ENCODE measurements around the gene RHOH.

RHOH gene

DNA sequence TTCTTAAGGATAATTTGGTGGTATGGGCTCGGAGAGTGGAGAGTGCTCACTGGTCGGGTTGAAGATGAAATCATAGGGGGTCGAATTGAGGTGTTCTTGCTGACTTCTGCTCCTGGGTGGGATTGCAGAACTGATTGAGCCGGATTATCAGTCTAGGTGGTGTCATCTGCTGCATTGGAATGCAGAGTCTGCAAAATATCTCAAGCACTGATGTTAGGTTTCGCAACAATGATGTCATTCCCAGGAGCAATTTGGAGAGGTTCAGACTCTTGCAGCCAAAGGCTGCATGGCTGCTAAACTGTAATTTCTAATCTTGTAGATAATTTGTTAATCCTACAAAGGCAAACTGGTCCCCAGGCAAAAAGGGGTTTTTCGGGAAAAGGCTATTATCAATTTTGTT, 67.7 kb downstream of the RHOH start:
- H3K4me1 ChIP-seq (ENCODE audit: control insufficient read depth, low read length), result peaks cover 26% of the 10 kb centered on the region
- no peaks in the 10 kb centered on the region for H3K79me2 ChIP-seq (ENCODE audit: control insufficient read depth, low read length)
- H4K20me1 ChIP-seq (ENCODE audit: control insufficient read depth, insufficient read depth, low read depth, low read length), result no peaks in the 10 kb centered on the region
- no peaks in the 10 kb centered on the region for H3K9me2 ChIP-seq (replicated peaks; ENCODE audit: control insufficient read depth, low read length)
- no peaks in the 10 kb centered on the region for H3K27me3 ChIP-seq (ENCODE audit: control insufficient read depth, low read length)
- no peak for TF ChIP-seq EZH2phosphoT487 (IDR thresholded peaks at IDR 0.05; ENCODE audit: borderline replicate concordance, low read length)
- no peak overlapping the region for H3K27ac ChIP-seq (ENCODE audit: low read depth, low read length)
- H3K4me2 ChIP-seq (ENCODE audit: low read length), result no peak overlapping the region
- H3K4me3 ChIP-seq (ENCODE audit: low read length), result no peak overlapping the region
- no peaks in the 10 kb centered on the region for H3F3A ChIP-seq (ENCODE audit: control insufficient read depth, insufficient read depth)
- H3K36me3 ChIP-seq (ENCODE audit: control insufficient read depth, low read length), result no peaks in the 10 kb centered on the region
- no peaks in the 10 kb centered on the region for H3K9me3 ChIP-seq (ENCODE audit: control insufficient read depth, insufficient read depth, low read length)

DNA sequence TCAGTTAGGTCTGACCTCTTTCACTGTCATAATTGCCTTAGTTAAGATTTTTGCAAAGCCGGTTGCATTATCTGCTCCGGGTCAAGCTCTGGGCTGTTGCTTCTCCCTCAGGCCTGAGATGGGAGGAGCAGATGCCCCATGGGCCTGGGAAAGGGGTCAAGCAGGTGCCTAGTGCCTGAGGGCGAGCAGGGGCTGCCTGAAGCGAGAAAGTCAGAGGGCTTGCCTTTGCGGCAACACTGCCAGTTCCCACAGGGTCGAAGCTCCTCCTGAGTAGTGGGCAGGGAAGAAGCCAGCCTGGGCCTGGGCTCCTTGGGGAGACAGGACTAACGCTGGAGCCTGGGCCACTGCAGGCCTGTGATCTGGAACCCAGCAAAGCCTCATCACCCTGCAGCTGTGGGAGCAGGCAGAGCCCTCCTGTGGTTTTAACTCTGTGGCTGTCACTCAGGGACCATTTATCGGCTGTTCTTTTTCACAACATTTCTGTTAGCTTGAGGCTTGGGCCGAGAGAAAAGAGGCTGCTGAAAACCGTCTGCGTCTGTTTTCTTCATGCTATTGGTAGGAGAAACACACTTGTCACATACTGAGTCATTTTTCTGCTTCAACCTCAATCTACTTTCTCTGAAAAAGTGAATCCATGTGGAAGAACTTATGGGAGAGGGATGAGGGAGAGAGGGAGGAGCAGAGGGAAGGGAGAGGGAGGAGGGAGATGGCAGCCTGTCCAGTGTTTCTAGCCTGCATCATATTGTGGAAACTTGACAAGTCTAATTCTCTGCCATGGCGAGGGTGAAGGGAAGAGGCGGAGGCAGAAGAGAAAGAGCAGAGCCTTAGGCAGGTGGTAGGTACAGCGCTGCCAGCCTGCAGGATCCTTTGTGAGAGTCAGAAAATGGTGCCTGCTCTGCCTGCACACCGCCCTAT, 68.4 kb downstream of the RHOH start:
- Histone ChIP-seq H3K4me1 (ENCODE audit: control insufficient read depth, low read length) (peaks cover 26% of the 10 kb centered on the region), H3K9me3 (ENCODE audit: control insufficient read depth, insufficient read depth, low read length) (no peaks in the 10 kb centered on the region), H3F3A (ENCODE audit: control insufficient read depth, insufficient read depth) (no peaks in the 10 kb centered on the region), H3K4me3 (ENCODE audit: low read length) (peak overlapping the region; percentile 43), H3K36me3 (ENCODE audit: control insufficient read depth, low read length) (no peaks in the 10 kb centered on the region), H3K4me2 (ENCODE audit: low read length) (peak overlapping the region; percentile 49), H3K27ac (ENCODE audit: low read depth, low read length) (peak overlapping the region; percentile 33), H3K27me3 (ENCODE audit: control insufficient read depth, low read length) (no peaks in the 10 kb centered on the region), H3K9me2 (replicated peaks; ENCODE audit: control insufficient read depth, low read length) (no peaks in the 10 kb centered on the region), H4K20me1 (ENCODE audit: control insufficient read depth, insufficient read depth, low read depth, low read length) (no peaks in the 10 kb centered on the region), H3K79me2 (ENCODE audit: control insufficient read depth, low read length) (no peaks in the 10 kb centered on the region)
- TF ChIP-seq EZH2phosphoT487 (IDR thresholded peaks at IDR 0.05; ENCODE audit: borderline replicate concordance, low read length), result no peak
- TF ChIP-seq, protein P1, sequence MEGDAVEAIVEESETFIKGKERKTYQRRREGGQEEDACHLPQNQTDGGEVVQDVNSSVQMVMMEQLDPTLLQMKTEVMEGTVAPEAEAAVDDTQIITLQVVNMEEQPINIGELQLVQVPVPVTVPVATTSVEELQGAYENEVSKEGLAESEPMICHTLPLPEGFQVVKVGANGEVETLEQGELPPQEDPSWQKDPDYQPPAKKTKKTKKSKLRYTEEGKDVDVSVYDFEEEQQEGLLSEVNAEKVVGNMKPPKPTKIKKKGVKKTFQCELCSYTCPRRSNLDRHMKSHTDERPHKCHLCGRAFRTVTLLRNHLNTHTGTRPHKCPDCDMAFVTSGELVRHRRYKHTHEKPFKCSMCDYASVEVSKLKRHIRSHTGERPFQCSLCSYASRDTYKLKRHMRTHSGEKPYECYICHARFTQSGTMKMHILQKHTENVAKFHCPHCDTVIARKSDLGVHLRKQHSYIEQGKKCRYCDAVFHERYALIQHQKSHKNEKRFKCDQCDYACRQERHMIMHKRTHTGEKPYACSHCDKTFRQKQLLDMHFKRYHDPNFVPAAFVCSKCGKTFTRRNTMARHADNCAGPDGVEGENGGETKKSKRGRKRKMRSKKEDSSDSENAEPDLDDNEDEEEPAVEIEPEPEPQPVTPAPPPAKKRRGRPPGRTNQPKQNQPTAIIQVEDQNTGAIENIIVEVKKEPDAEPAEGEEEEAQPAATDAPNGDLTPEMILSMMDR (IDR thresholded peaks at IDR 0.05; ENCODE audit: low read depth, low read length, poor library complexity, severe bottlenecking), result no peak

DNA sequence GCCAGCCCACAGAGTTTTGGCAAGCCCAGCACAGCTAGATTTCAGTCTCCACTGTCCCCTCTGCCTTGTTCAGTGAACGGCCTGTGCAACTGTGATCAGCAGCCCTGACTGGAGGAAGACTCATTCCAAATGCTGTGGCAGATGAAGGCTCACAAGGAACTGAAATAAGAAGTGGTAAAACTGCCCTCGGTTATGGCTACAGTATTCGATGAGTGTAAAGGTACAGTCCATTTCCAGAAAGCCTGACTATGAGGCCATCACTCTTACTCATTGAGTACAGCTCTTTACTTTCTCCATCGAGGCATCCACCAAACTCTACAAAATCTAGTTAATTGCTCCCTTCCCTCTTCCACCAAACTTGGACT, 69.1 kb downstream of the RHOH start:
- Histone ChIP-seq H3K4me3 (ENCODE audit: low read length) (peak overlapping the region; percentile 43), H3K36me3 (ENCODE audit: control insufficient read depth, low read length) (no peaks in the 10 kb centered on the region)

More for the DNA sequence above, 69.1 kb downstream of the RHOH start:
- Histone ChIP-seq H3K4me2 (ENCODE audit: low read length) (peak overlapping the region; percentile 49), H3K9me2 (replicated peaks; ENCODE audit: control insufficient read depth, low read length) (no peaks in the 10 kb centered on the region), H3K9me3 (ENCODE audit: control insufficient read depth, insufficient read depth, low read length) (no peaks in the 10 kb centered on the region), H4K20me1 (ENCODE audit: control insufficient read depth, insufficient read depth, low read depth, low read length) (no peaks in the 10 kb centered on the region), H3K27ac (ENCODE audit: low read depth, low read length) (peak overlapping the region; percentile 33), H3F3A (ENCODE audit: control insufficient read depth, insufficient read depth) (no peaks in the 10 kb centered on the region), H3K79me2 (ENCODE audit: control insufficient read depth, low read length) (no peaks in the 10 kb centered on the region), H3K4me1 (ENCODE audit: control insufficient read depth, low read length) (peaks cover 30% of the 10 kb centered on the region), H3K27me3 (ENCODE audit: control insufficient read depth, low read length) (no peaks in the 10 kb centered on the region)
- TF ChIP-seq, protein P1 (IDR thresholded peaks at IDR 0.05; ENCODE audit: low read depth, low read length, poor library complexity, severe bottlenecking), result no peak
- TF ChIP-seq EZH2phosphoT487 (IDR thresholded peaks at IDR 0.05; ENCODE audit: borderline replicate concordance, low read length), result no peak

All from DOHH2 (cell line).